Cardiac muscle cell (in vitro differentiated cells and primary cell): ENCODE results near the gene AHCYL1. TPM values are rescaled to one million over a fixed set of nuclear protein-coding genes. Genes with fewer than 3 reads are reported as not detected.

ENCODE experiments used
- DNase-seq, 2 donors: peaks; one replicate each; pipeline versions ENCODE4 v3.0.0 to v3.0.0-alpha.2; 2010 to 2017; ENCODE audit warnings: low read depth in 1 of 2, low spot score in 1 of 2
- H3K27ac ChIP-seq: fragments of 200-600 bp; sonication (generic); 2 replicates; pipeline ENCODE4 v1.5.1; 2016
- H3K27me3 ChIP-seq: fragments of 200-600 bp; sonication (generic); 2 replicates; pipeline ENCODE4 v1.6.0; 2016; ENCODE audit warnings: control low read depth
- H3K36me3 ChIP-seq: fragments of 200-600 bp; sonication (generic); 2 replicates; pipeline ENCODE4 v1.5.1; 2016; ENCODE audit warnings: control low read depth
- H3K4me1 ChIP-seq: fragments of 200-600 bp; sonication (generic); 2 replicates; pipeline ENCODE4 v1.8.1; 2017; ENCODE audit warnings: low read depth, mild to moderate bottlenecking, mixed run types
- H3K4me3 ChIP-seq: fragments of 200-600 bp; sonication (generic); 2 replicates; pipeline ENCODE4 v1.5.1; 2016; ENCODE audit warnings: mild to moderate bottlenecking
- H3K9me3 ChIP-seq: fragments of 200-600 bp; sonication (generic); 2 replicates; pipeline ENCODE4 v1.5.1; 2017; ENCODE audit warnings: low read depth, mild to moderate bottlenecking, control low read depth
- polyA plus RNA-seq: library from polyadenylated mRNA; unstranded; fragments of >200 nt; fragmentation: Nextera tagmentation; extraction: Ambion mirVana; gene quantifications from 2 replicates; pipeline ENCODE4 v1.2.1, GENCODE V29; 2016
- total RNA-seq: library from RNA; depleted of rRNA; stranded (reverse); fragments of >200 nt; gene quantifications from 2 replicates; pipeline ENCODE4 v1.2.3, GENCODE V29; 2016
- TF ChIP-seq, protein P1 (sequence below): IDR thresholded peaks from 2 replicates; pipeline ENCODE4 v1.5.1; 2012; ENCODE audit warnings: low read depth, mild to moderate bottlenecking, low read length

AHCYL1 gene
- total and polyA plus RNA-seq, 2 experiments from 2014 or later, result 49.0 to 82.7 TPM

DNA sequence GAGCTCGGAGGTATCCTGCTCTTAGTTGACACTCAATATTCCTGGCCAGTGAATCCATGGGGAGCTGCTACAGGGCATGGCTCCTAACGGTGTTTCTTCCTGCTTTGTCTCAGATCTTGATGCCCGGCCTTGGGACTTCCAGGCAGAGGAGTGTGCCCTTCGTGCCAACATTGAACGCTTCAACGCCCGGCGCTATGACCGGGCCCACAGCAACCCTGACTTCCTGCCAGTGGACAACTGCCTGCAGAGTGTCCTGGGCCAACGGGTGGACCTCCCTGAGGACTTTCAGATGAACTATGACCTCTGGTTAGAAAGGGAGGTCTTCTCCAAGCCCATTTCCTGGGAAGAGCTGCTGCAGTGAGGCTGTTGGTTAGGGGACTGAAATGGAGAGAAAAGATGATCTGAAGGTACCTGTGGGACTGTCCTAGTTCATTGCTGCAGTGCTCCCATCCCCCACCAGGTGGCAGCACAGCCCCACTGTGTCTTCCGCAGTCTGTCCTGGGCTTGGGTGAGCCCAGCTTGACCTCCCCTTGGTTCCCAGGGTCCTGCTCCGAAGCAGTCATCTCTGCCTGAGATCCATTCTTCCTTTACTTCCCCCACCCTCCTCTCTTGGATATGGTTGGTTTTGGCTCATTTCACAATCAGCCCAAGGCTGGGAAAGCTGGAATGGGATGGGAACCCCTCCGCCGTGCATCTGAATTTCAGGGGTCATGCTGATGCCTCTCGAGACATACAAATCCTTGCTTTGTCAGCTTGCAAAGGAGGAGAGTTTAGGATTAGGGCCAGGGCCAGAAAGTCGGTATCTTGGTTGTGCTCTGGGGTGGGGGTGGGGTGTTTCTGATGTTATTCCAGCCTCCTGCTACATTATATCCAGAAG is 69.2 kb downstream of the AHCYL1 start:
- no peaks in the 10 kb centered on the region for H3K9me3 ChIP-seq
- no peaks in the 10 kb centered on the region for H3K27me3 ChIP-seq
- peak; percentile 50 to 65 for DNase-seq
- H3K36me3 ChIP-seq, result peaks cover 61% of the 10 kb centered on the region
- TF ChIP-seq, protein P1, sequence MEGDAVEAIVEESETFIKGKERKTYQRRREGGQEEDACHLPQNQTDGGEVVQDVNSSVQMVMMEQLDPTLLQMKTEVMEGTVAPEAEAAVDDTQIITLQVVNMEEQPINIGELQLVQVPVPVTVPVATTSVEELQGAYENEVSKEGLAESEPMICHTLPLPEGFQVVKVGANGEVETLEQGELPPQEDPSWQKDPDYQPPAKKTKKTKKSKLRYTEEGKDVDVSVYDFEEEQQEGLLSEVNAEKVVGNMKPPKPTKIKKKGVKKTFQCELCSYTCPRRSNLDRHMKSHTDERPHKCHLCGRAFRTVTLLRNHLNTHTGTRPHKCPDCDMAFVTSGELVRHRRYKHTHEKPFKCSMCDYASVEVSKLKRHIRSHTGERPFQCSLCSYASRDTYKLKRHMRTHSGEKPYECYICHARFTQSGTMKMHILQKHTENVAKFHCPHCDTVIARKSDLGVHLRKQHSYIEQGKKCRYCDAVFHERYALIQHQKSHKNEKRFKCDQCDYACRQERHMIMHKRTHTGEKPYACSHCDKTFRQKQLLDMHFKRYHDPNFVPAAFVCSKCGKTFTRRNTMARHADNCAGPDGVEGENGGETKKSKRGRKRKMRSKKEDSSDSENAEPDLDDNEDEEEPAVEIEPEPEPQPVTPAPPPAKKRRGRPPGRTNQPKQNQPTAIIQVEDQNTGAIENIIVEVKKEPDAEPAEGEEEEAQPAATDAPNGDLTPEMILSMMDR, result peak; percentile 97
- peaks cover 10% of the 10 kb centered on the region for H3K4me1 ChIP-seq
- H3K27ac ChIP-seq, result no peak overlapping the region
- no peak overlapping the region for H3K4me3 ChIP-seq

DNA sequence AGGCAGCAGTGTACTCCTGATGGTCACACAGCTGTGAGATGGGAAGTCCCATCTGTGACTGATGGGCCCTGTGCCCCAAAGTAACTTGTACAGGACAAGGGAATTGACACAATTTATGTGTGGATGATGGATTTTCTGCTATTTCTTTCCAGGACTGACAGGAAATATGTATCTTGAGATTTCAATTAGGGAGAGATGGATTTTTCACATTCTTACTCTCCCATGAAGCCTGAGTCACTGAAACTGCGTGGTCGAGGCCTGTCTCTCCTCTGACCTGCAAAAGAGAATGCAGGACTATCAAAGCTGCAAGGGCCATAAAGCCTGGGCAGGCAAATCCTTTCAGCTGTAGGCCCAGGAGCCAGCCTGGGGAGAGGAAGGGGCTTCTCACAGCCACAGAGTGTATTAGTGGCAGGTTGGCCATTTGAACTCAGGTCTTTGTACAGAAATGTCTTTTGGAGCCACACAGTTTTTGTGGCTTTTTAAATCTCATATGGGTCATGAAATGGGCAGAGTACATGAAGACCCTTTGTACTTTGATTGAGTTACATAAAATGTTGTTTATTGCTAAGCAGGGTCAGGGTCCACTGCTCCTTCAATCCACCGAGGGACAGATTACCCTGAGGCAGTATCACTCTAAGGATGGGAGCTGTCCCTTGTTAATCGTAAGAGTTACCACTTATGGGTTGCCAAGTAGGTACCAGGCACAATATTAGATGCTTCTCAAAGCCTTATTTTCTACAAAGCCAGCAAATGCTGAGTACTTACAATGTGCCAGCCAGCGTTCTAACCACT is 71.1 kb downstream of the AHCYL1 start:
- TF ChIP-seq, protein P1, result no peak
- Histone ChIP-seq H3K4me3 (no peak overlapping the region), H3K27ac (no peak overlapping the region), H3K27me3 (no peaks in the 10 kb centered on the region), H3K4me1 (no peaks in the 10 kb centered on the region), H3K36me3 (peaks cover 56% of the 10 kb centered on the region), H3K9me3 (no peaks in the 10 kb centered on the region)
- DNase-seq, result peak in 1 of 2 donors; percentile 34

DNA sequence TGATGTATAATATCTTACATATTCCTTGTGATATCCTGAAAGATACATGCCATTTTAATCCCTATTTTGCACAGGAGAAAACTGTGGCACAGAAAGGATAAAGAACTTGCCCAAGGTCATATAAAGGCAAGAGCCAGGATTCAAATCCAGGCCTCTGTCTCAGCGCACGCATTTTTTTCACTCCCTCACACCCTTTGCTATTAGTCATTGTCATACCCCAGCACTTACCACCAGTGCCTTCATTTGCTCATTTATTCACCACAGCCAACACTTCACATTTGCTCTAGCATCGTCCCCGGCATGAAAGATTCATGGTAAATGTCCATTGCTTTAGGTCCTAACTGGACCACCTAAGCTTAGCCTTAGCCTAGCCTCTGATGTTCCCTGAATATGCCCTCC is 71.7 kb downstream of the AHCYL1 start:
- Histone ChIP-seq H3K9me3 (no peaks in the 10 kb centered on the region), H3K27me3 (no peaks in the 10 kb centered on the region), H3K4me1 (no peaks in the 10 kb centered on the region), H3K4me3 (no peak overlapping the region), H3K36me3 (peaks cover 50% of the 10 kb centered on the region), H3K27ac (no peak overlapping the region)
- TF ChIP-seq, protein P1, result no peak
- DNase-seq, result no peak

DNA sequence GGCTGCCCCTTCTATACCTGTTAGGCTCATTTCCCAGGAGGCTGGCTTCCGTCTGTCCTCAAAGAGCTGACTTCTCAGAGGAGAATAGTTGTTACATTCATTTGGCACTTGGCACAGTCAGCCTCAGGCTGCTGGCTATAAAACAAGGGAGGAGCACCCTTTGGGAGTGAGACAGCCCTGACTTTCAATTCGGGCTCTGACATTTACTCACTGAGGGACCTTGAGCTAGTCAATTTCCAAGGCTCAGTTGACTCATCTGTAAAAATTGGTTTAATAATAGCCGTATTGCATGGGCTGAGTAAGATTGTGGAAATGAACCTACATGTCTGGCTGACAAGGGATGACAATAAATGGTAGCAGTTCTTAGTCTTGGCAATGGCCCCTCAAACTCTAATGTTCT is 72.2 kb downstream of the AHCYL1 start:
- H3K27ac ChIP-seq, result no peak overlapping the region
- H3K27me3 ChIP-seq, result no peaks in the 10 kb centered on the region
- TF ChIP-seq, protein P1, result no peak
- H3K4me1 ChIP-seq, result no peaks in the 10 kb centered on the region
- peak in 1 of 2 donors; percentile 13 for DNase-seq
- H3K9me3 ChIP-seq, result no peaks in the 10 kb centered on the region
- H3K36me3 ChIP-seq, result peaks cover 45% of the 10 kb centered on the region
- H3K4me3 ChIP-seq, result no peak overlapping the region

DNA sequence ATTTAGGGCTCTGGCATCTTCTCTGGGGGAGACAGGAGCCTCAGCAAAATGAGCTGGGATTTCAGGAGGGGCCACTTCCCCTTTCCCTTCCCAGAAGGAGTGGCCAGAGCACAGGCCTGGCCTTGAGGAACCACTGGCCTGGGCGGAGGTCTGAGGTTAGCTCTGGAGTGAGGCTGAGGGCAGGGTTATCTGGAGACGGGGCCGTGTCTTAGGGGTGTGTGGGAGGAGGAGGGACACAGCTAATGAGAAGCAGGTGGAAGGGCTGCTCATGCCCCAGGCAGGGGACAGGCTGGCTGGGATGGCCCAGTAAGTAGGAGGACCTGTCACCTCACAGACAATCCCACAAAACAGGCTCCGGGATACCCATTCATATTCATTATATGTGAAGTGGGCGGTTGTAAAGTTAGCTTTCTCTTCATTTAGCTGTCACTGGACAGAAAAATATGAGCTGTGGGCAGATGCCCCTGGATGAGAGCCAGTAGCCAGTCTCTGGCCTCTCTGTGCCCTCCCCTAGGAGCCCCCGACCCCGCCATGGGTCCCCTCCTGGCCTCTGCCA is 73.5 kb downstream of the AHCYL1 start:
- DNase-seq, result no peak
- H3K27me3 ChIP-seq, result no peaks in the 10 kb centered on the region
- no peaks in the 10 kb centered on the region for H3K9me3 ChIP-seq
- no peaks in the 10 kb centered on the region for H3K4me1 ChIP-seq
- TF ChIP-seq, protein P1, result no peak
- no peak overlapping the region for H3K4me3 ChIP-seq
- peaks cover 36% of the 10 kb centered on the region for H3K36me3 ChIP-seq
- peak overlapping the region; percentile 51 for H3K27ac ChIP-seq
